ENCODE measurements around the gene ROR1. TPM values are rescaled to one million over a fixed set of nuclear protein-coding genes. Genes with fewer than 3 reads are reported as not detected.

The ROR1 gene
- total RNA-seq, 1 experiment from 2014 or later, result 37.2 TPM

DNA sequence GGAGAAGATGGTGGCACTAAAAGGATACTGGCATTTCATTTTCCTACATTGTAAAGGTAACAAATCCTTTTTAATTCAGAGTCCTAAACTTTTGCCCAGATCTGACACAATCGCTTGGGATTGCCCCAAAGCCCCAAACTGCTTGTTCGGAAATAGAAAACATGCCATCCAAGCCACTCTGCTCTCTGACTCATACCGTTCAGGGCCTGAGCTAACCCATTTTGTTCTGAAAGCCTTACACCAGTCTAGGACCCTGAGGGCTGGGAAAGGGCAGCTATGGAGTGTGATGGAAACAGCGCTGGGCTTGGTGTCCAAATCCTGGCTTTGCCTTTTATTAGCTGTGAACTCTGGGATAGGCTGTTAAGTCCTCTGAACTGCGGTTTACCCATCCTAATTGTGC lies 270.2 kb downstream of the ROR1 start:
- no peaks in the 10 kb centered on the region for H3K9me3 ChIP-seq
- H3K36me3 Mint-ChIP-seq (ENCODE audit: insufficient read depth, unreplicated experiment), result no peaks in the 10 kb centered on the region
- H3K27ac Mint-ChIP-seq (ENCODE audit: unreplicated experiment), result no peak overlapping the region
- TF ChIP-seq, protein P1, sequence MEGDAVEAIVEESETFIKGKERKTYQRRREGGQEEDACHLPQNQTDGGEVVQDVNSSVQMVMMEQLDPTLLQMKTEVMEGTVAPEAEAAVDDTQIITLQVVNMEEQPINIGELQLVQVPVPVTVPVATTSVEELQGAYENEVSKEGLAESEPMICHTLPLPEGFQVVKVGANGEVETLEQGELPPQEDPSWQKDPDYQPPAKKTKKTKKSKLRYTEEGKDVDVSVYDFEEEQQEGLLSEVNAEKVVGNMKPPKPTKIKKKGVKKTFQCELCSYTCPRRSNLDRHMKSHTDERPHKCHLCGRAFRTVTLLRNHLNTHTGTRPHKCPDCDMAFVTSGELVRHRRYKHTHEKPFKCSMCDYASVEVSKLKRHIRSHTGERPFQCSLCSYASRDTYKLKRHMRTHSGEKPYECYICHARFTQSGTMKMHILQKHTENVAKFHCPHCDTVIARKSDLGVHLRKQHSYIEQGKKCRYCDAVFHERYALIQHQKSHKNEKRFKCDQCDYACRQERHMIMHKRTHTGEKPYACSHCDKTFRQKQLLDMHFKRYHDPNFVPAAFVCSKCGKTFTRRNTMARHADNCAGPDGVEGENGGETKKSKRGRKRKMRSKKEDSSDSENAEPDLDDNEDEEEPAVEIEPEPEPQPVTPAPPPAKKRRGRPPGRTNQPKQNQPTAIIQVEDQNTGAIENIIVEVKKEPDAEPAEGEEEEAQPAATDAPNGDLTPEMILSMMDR (IDR thresholded peaks at IDR 0.05; ENCODE audit: insufficient read depth in 1 of 2, low read depth in 1 of 2, low read length in 1 of 2, severe bottlenecking in 1 of 2, unreplicated experiment in 1 of 2), result no peak
- ChIA-PET POLR2A (no interaction called here), CTCF (no interaction called here)
- no peaks in the 10 kb centered on the region for H3K4me1 Mint-ChIP-seq (ENCODE audit: low read depth, unreplicated experiment)
- intact Hi-C loops (cut with micrococcal nuclease; ENCODE audit: unreplicated experiment), result no loop called here
- H3K9me3 Mint-ChIP-seq (ENCODE audit: unreplicated experiment), result no peaks in the 10 kb centered on the region
- H3K4me1 ChIP-seq, result no peaks in the 10 kb centered on the region
- H3K27me3 ChIP-seq (replicated peaks; ENCODE audit: control insufficient read depth, insufficient read depth, low read length), result no peaks in the 10 kb centered on the region
- no peaks in the 10 kb centered on the region for H3K36me3 ChIP-seq (ENCODE audit: control insufficient read depth, insufficient read depth, low read length)
- H3K4me3 ChIP-seq (ENCODE audit: low read depth, low read length), result no peak overlapping the region
- no TSS peak for BruUV-seq (replicated peaks)
- no peak overlapping the region for H3K4me3 Mint-ChIP-seq (ENCODE audit: unreplicated experiment)
- H3K27me3 Mint-ChIP-seq (ENCODE audit: insufficient read depth, unreplicated experiment), result no peaks in the 10 kb centered on the region
- DNase-seq, result no peak

DNA sequence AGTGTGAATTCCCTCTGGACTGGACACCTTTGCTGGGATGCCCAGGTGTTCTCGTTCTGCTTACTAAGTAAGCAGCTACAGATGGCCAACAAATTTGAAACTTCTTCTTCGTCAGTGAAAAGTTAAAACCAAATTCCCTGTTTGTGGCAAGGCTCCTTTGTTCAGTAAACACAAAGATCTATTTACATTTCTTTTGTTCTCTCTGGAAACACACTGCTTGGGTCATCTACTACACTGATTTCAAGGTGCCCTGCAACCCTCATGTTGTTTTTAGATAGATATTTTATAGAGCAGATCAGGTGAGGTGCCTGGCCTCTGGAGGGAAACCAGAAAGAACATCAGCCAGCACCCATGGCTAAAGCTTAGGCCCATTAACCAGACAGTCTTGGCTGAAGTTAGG lies 272.4 kb downstream of the ROR1 start:
- BruUV-seq (replicated peaks), result no TSS peak
- Mint-ChIP-seq H3K9me3 (ENCODE audit: unreplicated experiment) (no peaks in the 10 kb centered on the region), H3K27ac (ENCODE audit: unreplicated experiment) (no peak overlapping the region), H3K36me3 (ENCODE audit: insufficient read depth, unreplicated experiment) (peaks cover 9% of the 10 kb centered on the region), H3K27me3 (ENCODE audit: insufficient read depth, unreplicated experiment) (no peaks in the 10 kb centered on the region), H3K4me3 (ENCODE audit: unreplicated experiment) (no peak overlapping the region), H3K4me1 (ENCODE audit: low read depth, unreplicated experiment) (peaks cover 7% of the 10 kb centered on the region)
- Histone ChIP-seq H3K4me1 (peaks cover 12% of the 10 kb centered on the region; the same call in 1 of the 2 replicates), H3K36me3 (ENCODE audit: control insufficient read depth, insufficient read depth, low read length) (no peaks in the 10 kb centered on the region), H3K27me3 (replicated peaks; ENCODE audit: control insufficient read depth, insufficient read depth, low read length) (no peaks in the 10 kb centered on the region), H3K4me3 (ENCODE audit: low read depth, low read length) (no peak overlapping the region), H3K9me3 (no peaks in the 10 kb centered on the region)
- ChIA-PET POLR2A (no interaction called here), CTCF (no interaction called here)
- DNase-seq, result no peak
- intact Hi-C loops (cut with micrococcal nuclease; ENCODE audit: unreplicated experiment), result no loop called here
- TF ChIP-seq, protein P1 (IDR thresholded peaks at IDR 0.05; ENCODE audit: insufficient read depth in 1 of 2, low read depth in 1 of 2, low read length in 1 of 2, severe bottlenecking in 1 of 2, unreplicated experiment in 1 of 2), result no peak

DNA sequence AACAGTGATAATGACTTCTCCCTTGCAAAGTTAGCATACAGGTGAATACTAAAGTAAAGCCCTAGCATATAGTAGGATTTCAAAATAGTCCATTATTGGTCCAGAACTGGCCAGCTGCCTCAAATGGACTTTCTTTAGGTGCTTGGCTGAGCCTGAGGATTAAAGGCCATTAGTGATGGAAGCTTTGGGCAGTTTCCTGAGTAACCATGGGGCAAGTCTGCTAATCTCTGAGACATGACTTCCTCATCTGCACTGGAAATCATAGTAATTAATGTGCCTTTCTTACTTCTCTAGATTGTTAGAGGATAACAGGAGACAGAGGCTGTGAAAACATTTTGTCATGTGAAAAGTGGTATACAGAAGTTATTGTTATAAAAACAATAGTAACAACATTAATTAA lies 273.1 kb downstream of the ROR1 start:
- H3K4me1 ChIP-seq, result peaks cover 17% of the 10 kb centered on the region
- Mint-ChIP-seq H3K4me1 (ENCODE audit: low read depth, unreplicated experiment) (peaks cover 7% of the 10 kb centered on the region), H3K4me3 (ENCODE audit: unreplicated experiment) (no peak overlapping the region), H3K9me3 (ENCODE audit: unreplicated experiment) (no peaks in the 10 kb centered on the region), H3K27me3 (ENCODE audit: insufficient read depth, unreplicated experiment) (no peaks in the 10 kb centered on the region), H3K36me3 (ENCODE audit: insufficient read depth, unreplicated experiment) (peaks cover 9% of the 10 kb centered on the region), H3K27ac (ENCODE audit: unreplicated experiment) (no peak overlapping the region)
- no peaks in the 10 kb centered on the region for H3K27me3 ChIP-seq (replicated peaks; ENCODE audit: control insufficient read depth, insufficient read depth, low read length)
- intact Hi-C loops (cut with micrococcal nuclease; ENCODE audit: unreplicated experiment), result no loop called here
- CTCF ChIA-PET, result no interaction called here
- no TSS peak for BruUV-seq (replicated peaks)
- TF ChIP-seq, protein P1 (IDR thresholded peaks at IDR 0.05; ENCODE audit: insufficient read depth in 1 of 2, low read depth in 1 of 2, low read length in 1 of 2, severe bottlenecking in 1 of 2, unreplicated experiment in 1 of 2), result no peak
- POLR2A ChIA-PET, result no interaction called here
- no peak overlapping the region for H3K4me3 ChIP-seq (ENCODE audit: low read depth, low read length)
- no peaks in the 10 kb centered on the region for H3K9me3 ChIP-seq
- H3K36me3 ChIP-seq (ENCODE audit: control insufficient read depth, insufficient read depth, low read length), result no peaks in the 10 kb centered on the region
- no peak for DNase-seq

Measured in Caco-2 (cell line).